HEK293 (cell line): ENCODE data around the gene FAM120A.

Experiments
- CTCF ChIA-PET: fragments of 350-600 bp; formaldehyde crosslinking; extraction: SDS; loops from one replicate; lab custom pipeline; 2021; ENCODE audit warnings: antibody characterized with exemption; lab: Yijun Ruan, JAX
- POLR2A ChIA-PET: fragments of 300-600 bp; formaldehyde crosslinking; extraction: SDS; loops from one replicate; lab custom pipeline; 2020; ENCODE audit warnings: antibody characterized with exemption, inconsistent platforms; lab: Yijun Ruan, JAX
- H3K27ac ChIP-seq: fragments of 200-500 bp; sonication (Bioruptor generic); 2 replicates; pipeline ENCODE4 v1.5.1; 2014; ENCODE audit warnings: low read depth, low read length, control low read depth, inconsistent platforms; ENCODE audit errors: extremely low read depth
- H3K36me3 ChIP-seq, 2 experiments: fragments of 200-500 bp in 1 of 2; sonication (Bioruptor generic) in 1 of 2; 1 replicate in 1 of 2; 2 replicates in 1 of 2; pipeline ENCODE4 v1.5.1; 2014 to 2017; ENCODE audit warnings: inconsistent platforms in 2 of 2, low read length in 2 of 2; ENCODE audit not compliant: control insufficient read depth in 2 of 2, insufficient read depth in 1 of 2
- H3K4me1 ChIP-seq: fragments of 200-500 bp; sonication (Bioruptor generic); 2 replicates; pipeline ENCODE4 v1.5.1; 2014; ENCODE audit warnings: mild to moderate bottlenecking, low read length, inconsistent platforms; ENCODE audit not compliant: control insufficient read depth, insufficient read depth
- H3K4me3 ChIP-seq: 2 replicates; pipeline ENCODE4 v1.5.1; 2011; ENCODE audit warnings: low read depth, mild to moderate bottlenecking, control low read depth, low read length, moderate library complexity
- H3K9me3 ChIP-seq: fragments of 200-500 bp; sonication (Bioruptor generic); 2 replicates; pipeline ENCODE4 v1.5.1; 2014; ENCODE audit warnings: low read depth, low read length, inconsistent platforms; ENCODE audit not compliant: control insufficient read depth, insufficient read depth
- ATF2 ChIP-seq: fragments of 450-650 bp; formaldehyde crosslinking; IDR thresholded peaks from 2 replicates; pipeline ENCODE4 v1.5.1; 2016; ENCODE audit warnings: missing biosample characterization, missing genetic modification characterization, low read depth
- BCL11B ChIP-seq: fragments of 450-650 bp; formaldehyde crosslinking; IDR thresholded peaks from 2 replicates; pipeline ENCODE4 v1.5.1; 2016; ENCODE audit warnings: low read depth, missing biosample characterization, missing genetic modification characterization
- PRDM6 ChIP-seq: fragments of 450-650 bp; formaldehyde crosslinking; IDR thresholded peaks from 2 replicates; pipeline ENCODE4 v1.5.1; 2017; ENCODE audit warnings: missing biosample characterization, missing genetic modification characterization
- RBAK ChIP-seq: fragments of 450-650 bp; formaldehyde crosslinking; IDR thresholded peaks from 2 replicates; pipeline ENCODE4 v1.5.1; 2016; ENCODE audit warnings: missing biosample characterization, missing genetic modification characterization
- REST ChIP-seq: fragments of 450-650 bp; formaldehyde crosslinking; IDR thresholded peaks from 2 replicates; pipeline ENCODE4 v1.5.1; 2016; ENCODE audit warnings: missing biosample characterization, missing genetic modification characterization
- SCRT2 ChIP-seq: fragments of 450-650 bp; formaldehyde crosslinking; IDR thresholded peaks from 2 replicates; pipeline ENCODE4 v1.5.1; 2016; ENCODE audit warnings: missing biosample characterization, missing genetic modification characterization
- SP2 ChIP-seq: fragments of 450-650 bp; formaldehyde crosslinking; IDR thresholded peaks from 2 replicates; pipeline ENCODE4 v1.5.1; 2016; ENCODE audit warnings: missing biosample characterization, missing genetic modification characterization
- SP7 ChIP-seq: fragments of 450-650 bp; formaldehyde crosslinking; IDR thresholded peaks from 2 replicates; pipeline ENCODE4 v1.5.1; 2016; ENCODE audit warnings: missing biosample characterization, missing genetic modification characterization
- WT1 ChIP-seq: fragments of 450-650 bp; formaldehyde crosslinking; IDR thresholded peaks from 2 replicates; pipeline ENCODE4 v1.5.1; 2016; ENCODE audit warnings: missing biosample characterization, missing genetic modification characterization
- ZBTB1 ChIP-seq: fragments of 450-650 bp; formaldehyde crosslinking; IDR thresholded peaks from 2 replicates; pipeline ENCODE4 v1.5.1; 2016; ENCODE audit warnings: missing biosample characterization, missing genetic modification characterization
- ZIC2 ChIP-seq: fragments of 450-650 bp; formaldehyde crosslinking; IDR thresholded peaks from 2 replicates; pipeline ENCODE4 v1.5.1; 2016; ENCODE audit warnings: missing biosample characterization, missing genetic modification characterization
- ZNF121 ChIP-seq: fragments of 450-650 bp; formaldehyde crosslinking; IDR thresholded peaks from 2 replicates; pipeline ENCODE4 v1.5.1; 2016; ENCODE audit warnings: missing biosample characterization, missing genetic modification characterization
- ZNF140 ChIP-seq: fragments of 450-650 bp; formaldehyde crosslinking; IDR thresholded peaks from 2 replicates; pipeline ENCODE4 v1.5.1; 2016; ENCODE audit warnings: missing biosample characterization, missing genetic modification characterization
- ZNF169 ChIP-seq: fragments of 450-650 bp; formaldehyde crosslinking; IDR thresholded peaks from 2 replicates; pipeline ENCODE4 v1.5.1; 2016; ENCODE audit warnings: missing biosample characterization, missing genetic modification characterization
- ZNF23 ChIP-seq: fragments of 450-650 bp; formaldehyde crosslinking; IDR thresholded peaks from 2 replicates; pipeline ENCODE4 v1.5.1; 2016; ENCODE audit warnings: missing biosample characterization, missing genetic modification characterization, borderline replicate concordance
- ZNF239 ChIP-seq: fragments of 450-650 bp; formaldehyde crosslinking; IDR thresholded peaks from 2 replicates; pipeline ENCODE4 v1.5.1; 2016; ENCODE audit warnings: missing biosample characterization, missing genetic modification characterization
- ZNF366 ChIP-seq: fragments of 450-650 bp; formaldehyde crosslinking; conservative IDR thresholded peaks from 2 replicates; pipeline ENCODE4 v1.5.1; 2016; ENCODE audit warnings: missing biosample characterization, missing genetic modification characterization
- ZNF394 ChIP-seq: fragments of 450-650 bp; formaldehyde crosslinking; IDR thresholded peaks from 2 replicates; pipeline ENCODE4 v1.5.1; 2016; ENCODE audit warnings: missing biosample characterization, missing genetic modification characterization, mild to moderate bottlenecking, moderate library complexity, borderline replicate concordance
- ZNF580 ChIP-seq: fragments of 450-650 bp; formaldehyde crosslinking; IDR thresholded peaks from 2 replicates; pipeline ENCODE4 v1.5.1; 2016; ENCODE audit warnings: missing biosample characterization, missing genetic modification characterization
- ZNF621 ChIP-seq: fragments of 450-650 bp; formaldehyde crosslinking; IDR thresholded peaks from 2 replicates; pipeline ENCODE4 v1.5.1; 2017; ENCODE audit warnings: missing biosample characterization, missing genetic modification characterization
- ZNF654 ChIP-seq: fragments of 450-650 bp; formaldehyde crosslinking; IDR thresholded peaks from 2 replicates; pipeline ENCODE4 v1.5.1; 2016; ENCODE audit warnings: low read depth, missing biosample characterization, missing genetic modification characterization
- ZNF837 ChIP-seq: fragments of 450-650 bp; formaldehyde crosslinking; IDR thresholded peaks from 2 replicates; pipeline ENCODE4 v1.5.1; 2016; ENCODE audit warnings: missing biosample characterization, missing genetic modification characterization
- ZXDB ChIP-seq: fragments of 450-650 bp; formaldehyde crosslinking; IDR thresholded peaks from 2 replicates; pipeline ENCODE4 v1.5.1; 2016; ENCODE audit warnings: missing biosample characterization, missing genetic modification characterization

Gene FAM120A

GRCh38 chr9:93503381-93503780 is 51.9 kb downstream of the FAM120A start (continued):
- TF ChIP-seq ZNF621 (tag by site-specific recombination) (no peak), ZNF580 (tag by site-specific recombination) (no peak), ZNF394 (tag by site-specific recombination) (no peak), RBAK (tag by site-specific recombination) (no peak), BCL11B (tag by site-specific recombination) (no peak), SP7 (no peak), ZNF654 (tag by site-specific recombination) (no peak), ZNF140 (no peak), ZIC2 (no peak)

GRCh38 chr9:93505541-93506132 is 54.2 kb downstream of the FAM120A start:
- no peaks in the 10 kb centered on the region for H3K9me3 ChIP-seq
- TF ChIP-seq ZNF121 (tag by site-specific recombination) (no peak), ZNF23 (tag by site-specific recombination) (no peak), PRDM6 (tag by site-specific recombination) (0 out of 2 replicates have a peak, but pooled peaks have one; percentile 13), ATF2 (tag by site-specific recombination) (peak; percentile 38; the same call in 1 of the 2 replicates), WT1 (tag by site-specific recombination) (peak; percentile 78), SCRT2 (tag by site-specific recombination) (peak; percentile 75)
- POLR2A ChIA-PET: no interaction called here
- peaks cover 0 to 25% of the 10 kb centered on the region in 2 experiments; a peak in 1 of 3 replicates for H3K36me3 ChIP-seq
- H3K4me1 ChIP-seq: peaks cover 11% of the 10 kb centered on the region; the same call in 1 of the 2 replicates
- no peak overlapping the region for H3K27ac ChIP-seq
- no peak overlapping the region for H3K4me3 ChIP-seq
- CTCF ChIA-PET: no interaction called here

GRCh38 chr9:93507768-93508167 is 56.3 kb downstream of the FAM120A start:
- no peak overlapping the region for H3K27ac ChIP-seq
- H3K4me3 ChIP-seq: no peak overlapping the region
- CTCF ChIA-PET: interaction anchor here (1.5 kb wide), 1 partner anchor 58 kb away, joined by 3 read pairs; no protein-coding TSS in a partner anchor
- H3K4me1 ChIP-seq: peaks cover 11% of the 10 kb centered on the region; the same call in 1 of the 2 replicates
- TF ChIP-seq ZNF239 (tag by site-specific recombination): no peak
- no peak for TF ChIP-seq ZNF169 (tag by site-specific recombination)
- no peak for TF ChIP-seq ZNF23 (tag by site-specific recombination)
- TF ChIP-seq SP2 (tag by site-specific recombination): no peak
- no peak for TF ChIP-seq ZNF366 (tag by site-specific recombination)
- TF ChIP-seq REST (tag by site-specific recombination): no peak
- no peak for TF ChIP-seq ZBTB1 (tag by site-specific recombination)
- no peak for TF ChIP-seq ZNF837 (tag by site-specific recombination)
- no peak for TF ChIP-seq ZXDB (tag by site-specific recombination)
- H3K36me3 ChIP-seq: peaks cover 0 to 8% of the 10 kb centered on the region in 2 experiments; a peak in 2 of 3 replicates
- no peaks in the 10 kb centered on the region for H3K9me3 ChIP-seq
- POLR2A ChIA-PET: no interaction called here
